WTC11 (cell line): ENCODE data around the gene SLC25A24.

Experiments used
- NFE2L1 ChIP-seq: sonication (generic); formaldehyde crosslinking; IDR thresholded peaks from 2 replicates; pipeline ENCODE4 v1.8.1; 2023; ENCODE audit warnings: missing genetic modification reagents
- TF ChIP-seq, protein P1 (sequence below): fragments of 200-600 bp; IDR thresholded peaks from 2 replicates; pipeline ENCODE4 v1.8.0; 2022; ENCODE audit warnings: antibody characterized with exemption

DNA sequence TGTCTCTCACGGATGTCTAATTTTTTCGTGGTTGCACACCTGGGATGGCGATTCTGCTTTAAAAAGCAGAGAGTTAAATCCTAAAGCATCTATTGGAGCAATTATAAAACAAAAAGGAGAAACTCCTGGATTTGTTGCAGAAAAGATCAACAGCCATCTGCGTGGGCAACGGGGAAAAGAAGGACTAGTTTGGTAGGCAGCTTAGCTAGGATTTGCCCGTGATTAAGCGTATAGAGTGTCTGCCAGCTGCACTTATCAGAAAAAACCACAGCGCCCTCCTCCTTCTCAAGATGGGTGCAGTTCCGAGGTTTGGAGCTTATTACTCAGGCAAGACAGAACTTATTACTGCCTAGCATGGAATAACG, 526 bp upstream of the SLC25A24 start:
- TF ChIP-seq NFE2L1 (CRISPR knock-in tag) = no peak
- TF ChIP-seq, protein P1, sequence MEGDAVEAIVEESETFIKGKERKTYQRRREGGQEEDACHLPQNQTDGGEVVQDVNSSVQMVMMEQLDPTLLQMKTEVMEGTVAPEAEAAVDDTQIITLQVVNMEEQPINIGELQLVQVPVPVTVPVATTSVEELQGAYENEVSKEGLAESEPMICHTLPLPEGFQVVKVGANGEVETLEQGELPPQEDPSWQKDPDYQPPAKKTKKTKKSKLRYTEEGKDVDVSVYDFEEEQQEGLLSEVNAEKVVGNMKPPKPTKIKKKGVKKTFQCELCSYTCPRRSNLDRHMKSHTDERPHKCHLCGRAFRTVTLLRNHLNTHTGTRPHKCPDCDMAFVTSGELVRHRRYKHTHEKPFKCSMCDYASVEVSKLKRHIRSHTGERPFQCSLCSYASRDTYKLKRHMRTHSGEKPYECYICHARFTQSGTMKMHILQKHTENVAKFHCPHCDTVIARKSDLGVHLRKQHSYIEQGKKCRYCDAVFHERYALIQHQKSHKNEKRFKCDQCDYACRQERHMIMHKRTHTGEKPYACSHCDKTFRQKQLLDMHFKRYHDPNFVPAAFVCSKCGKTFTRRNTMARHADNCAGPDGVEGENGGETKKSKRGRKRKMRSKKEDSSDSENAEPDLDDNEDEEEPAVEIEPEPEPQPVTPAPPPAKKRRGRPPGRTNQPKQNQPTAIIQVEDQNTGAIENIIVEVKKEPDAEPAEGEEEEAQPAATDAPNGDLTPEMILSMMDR = no peak
